HG03432 (cell line): Measurements from ENCODE around the gene ALDH1B1.

ENCODE experiments used
- ATAC-seq: cut with Tn5 transposase; IDR thresholded peaks from one replicate; pipeline ENCODE4 v1.9.1; 2021; ENCODE audit warnings: mild to moderate bottlenecking, moderate library complexity; ENCODE audit not compliant: unreplicated experiment

Gene ALDH1B1

GRCh38 chr9:38437193-38437823, 44.8 kb downstream of the ALDH1B1 start:
- ATAC-seq: no peak

DNA sequence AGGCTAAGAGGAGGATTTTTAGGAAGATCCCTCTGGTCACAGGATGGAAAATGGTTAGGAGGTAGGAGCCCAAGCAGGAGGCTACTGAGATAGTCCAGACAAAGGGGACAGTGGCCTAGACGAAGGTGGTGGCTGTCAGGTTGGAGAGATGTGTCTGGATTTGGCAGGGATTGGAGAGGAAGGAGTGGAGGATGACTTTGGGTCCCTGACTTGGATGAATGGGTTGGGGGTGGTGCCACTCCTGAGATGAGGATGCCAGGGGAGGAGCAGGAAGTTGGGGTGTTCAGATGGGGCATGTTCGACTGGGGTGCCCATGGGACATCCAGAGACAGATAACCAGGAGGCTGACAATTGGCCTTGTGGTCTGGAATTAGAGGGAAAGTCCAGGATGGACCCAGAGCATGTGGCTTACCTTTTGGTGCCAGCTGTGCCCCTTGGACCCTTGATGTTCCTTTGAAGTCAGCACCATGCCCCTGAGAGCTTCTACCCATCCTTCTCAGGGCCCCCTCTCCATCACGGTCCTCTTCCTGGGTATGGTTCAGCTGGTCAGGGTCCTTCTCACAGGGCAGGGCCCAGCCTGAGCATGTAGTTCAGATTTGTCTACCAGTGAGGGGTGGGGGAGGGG, 46.9 kb downstream of the ALDH1B1 start:
- no peak for ATAC-seq

DNA sequence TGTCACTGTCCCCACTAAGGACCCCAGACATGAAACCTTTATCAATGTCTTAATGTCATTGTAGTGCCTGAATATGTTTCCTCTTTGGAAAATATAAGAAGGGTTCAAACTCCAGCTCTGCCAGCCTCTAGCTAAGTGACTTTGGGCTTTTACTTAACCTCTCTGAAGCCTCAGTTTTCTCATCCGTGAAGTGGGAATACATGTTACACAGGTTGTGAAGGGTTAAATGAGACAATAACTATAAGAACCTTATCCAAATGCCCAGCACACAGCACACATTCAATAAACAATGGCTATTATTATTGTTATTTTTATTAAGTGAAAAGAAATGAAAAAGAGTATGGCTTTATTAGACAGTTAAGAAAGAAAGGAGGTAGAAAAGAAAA, 47.4 kb downstream of the ALDH1B1 start:
- ATAC-seq: no peak

- no peak for ATAC-seq
These were observed 48.0 kb downstream of the ALDH1B1 start for GRCh38 chr9:38440516-38440915.

DNA sequence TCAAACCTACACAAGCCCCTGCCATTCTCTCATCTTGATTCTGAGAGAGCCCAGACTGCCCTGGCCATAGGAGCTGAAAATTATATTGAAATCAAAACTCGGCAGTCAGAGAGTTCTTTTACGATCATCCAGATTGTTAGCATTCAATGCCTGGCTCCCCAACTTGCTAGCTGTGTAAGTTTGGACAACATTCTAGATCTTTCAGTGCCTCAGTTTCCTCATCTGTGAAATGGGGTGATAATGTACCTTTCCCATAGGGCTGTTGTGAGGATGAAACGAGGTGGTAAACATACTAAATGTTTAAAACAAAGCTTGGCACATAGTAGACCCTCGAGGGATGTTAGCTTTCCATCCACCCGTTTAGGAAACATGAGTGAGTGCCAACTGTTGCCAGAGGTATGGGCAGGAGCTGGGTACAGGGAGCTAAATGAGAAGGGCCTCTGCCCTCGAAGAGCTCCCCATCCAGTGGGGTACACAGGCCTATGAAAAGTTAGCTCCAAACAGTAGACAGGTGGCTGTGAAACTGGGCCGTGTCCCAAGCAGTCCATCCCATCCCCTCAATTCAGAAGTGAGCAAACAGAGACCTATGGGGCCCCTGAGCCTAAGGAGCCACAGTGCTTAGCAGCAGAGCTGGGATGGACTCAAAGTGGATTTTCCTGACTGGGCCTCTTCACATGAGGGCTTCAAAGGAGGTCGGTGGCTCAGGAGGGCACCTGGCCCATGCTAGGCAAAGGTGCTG, 49.0 kb downstream of the ALDH1B1 start:
- ATAC-seq: no peak

GRCh38 chr9:38442473-38443096, 50.1 kb downstream of the ALDH1B1 start:
- no peak for ATAC-seq

DNA sequence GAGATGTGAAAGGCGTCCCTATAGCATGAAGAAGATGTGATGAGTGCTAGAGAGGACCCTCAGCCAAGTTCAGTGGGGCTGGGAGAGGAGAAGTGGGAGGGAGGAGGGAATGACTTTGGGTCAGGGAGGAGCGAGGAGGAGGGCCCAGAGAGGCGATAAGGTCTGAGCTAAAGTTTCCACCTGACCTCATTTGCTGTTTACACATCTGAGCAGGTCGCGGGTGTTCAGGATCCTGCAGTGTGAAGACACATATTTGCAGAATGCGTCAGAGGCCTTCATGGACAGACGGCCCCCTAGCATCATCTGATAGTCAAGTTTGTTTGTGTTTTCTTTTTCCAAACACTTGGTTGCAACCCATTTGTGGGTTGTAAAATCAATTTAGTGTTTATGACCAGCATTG, 50.7 kb downstream of the ALDH1B1 start:
- no peak for ATAC-seq

DNA sequence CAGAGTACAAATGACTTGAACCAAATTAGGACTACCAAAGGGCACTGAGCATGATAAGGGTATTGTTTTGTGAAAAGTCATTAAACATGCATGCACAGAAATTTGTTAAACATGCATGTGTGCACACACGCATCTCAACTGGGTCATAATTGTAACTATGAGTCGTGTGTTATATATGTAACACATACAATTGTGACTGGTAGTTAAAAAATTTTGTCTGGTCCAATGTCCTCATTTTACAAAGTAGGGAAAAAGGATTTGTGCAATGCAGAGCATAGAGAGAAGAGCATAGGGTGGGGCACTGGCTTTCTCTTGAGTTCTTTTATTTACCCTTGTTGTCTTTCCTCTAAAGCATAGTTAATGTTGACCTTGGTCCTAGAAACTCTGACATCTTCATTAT, 51.1 kb downstream of the ALDH1B1 start:
- no peak for ATAC-seq

- peak; percentile 92 for ATAC-seq
These were observed 52.9 kb downstream of the ALDH1B1 start for GRCh38 chr9:38445154-38446043.

GRCh38 chr9:38447703-38448102, 55.2 kb downstream of the ALDH1B1 start:
- ATAC-seq: no peak
